ENCODE measurements around the gene ALOX12B. TPM values are rescaled to one million over a fixed set of nuclear protein-coding genes. Genes with fewer than 3 reads are reported as not detected.

Gene ALOX12B
- total RNA-seq, 2 donors from 2014 or later, result 0.95 to 1.2 TPM

DNA sequence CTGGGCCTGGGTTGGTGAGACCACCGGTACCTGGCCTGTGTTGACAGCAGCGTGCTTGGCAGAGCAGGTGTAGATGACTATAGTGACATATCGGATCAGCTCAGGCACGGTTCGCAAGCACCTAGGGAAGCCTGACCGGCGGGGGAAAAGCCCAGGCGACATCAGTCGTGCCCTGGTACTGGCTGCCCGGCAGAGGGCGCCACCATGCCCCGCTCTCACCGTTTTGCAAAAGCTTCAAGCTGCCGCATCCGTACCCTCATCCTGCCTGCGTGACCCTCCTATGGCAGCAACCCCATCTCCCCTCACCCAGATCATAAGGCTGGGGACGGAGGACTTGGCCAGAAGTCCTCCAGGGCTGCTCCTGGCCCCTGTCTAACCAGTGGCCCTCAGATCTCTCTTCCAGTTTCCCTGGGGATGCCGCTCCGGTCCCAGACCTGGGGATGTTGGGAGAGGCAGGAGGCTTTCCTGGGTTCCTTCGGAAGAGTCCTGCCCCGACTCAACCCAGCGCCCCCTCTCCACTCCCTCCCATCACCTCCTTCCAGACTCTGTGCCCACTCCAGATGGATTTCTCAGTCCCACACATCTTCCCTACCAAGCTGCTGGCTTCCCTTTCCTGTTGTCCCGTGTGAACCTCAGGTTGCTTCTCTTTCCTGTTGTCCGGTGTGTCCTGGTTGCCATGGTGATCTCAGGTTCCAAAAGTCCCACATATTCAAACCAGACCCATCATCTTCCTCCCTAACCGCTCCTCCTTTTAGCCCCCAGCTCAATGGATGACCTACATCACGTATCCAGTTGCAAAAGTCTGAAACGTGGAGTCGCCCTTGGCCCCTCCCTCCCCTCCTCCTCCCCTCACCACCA lies 13.7 kb downstream of the ALOX12B start:
- peaks cover 85% of the 10 kb centered on the region for H3K27me3 Mint-ChIP-seq (ENCODE audit: insufficient read depth)
- H3K4me3 Mint-ChIP-seq, result peak overlapping the region; percentile 48
- H3K4me3 ChIP-seq (ENCODE audit: low read length), result no peak overlapping the region
- peaks cover 35% of the 10 kb centered on the region for H3K4me1 Mint-ChIP-seq
- H3K36me3 Mint-ChIP-seq (ENCODE audit: low read depth), result no peaks in the 10 kb centered on the region
- peaks cover 7% of the 10 kb centered on the region for H3K4me1 ChIP-seq (ENCODE audit: control insufficient read depth, insufficient read depth, low read length)
- TF ChIP-seq, protein P1, sequence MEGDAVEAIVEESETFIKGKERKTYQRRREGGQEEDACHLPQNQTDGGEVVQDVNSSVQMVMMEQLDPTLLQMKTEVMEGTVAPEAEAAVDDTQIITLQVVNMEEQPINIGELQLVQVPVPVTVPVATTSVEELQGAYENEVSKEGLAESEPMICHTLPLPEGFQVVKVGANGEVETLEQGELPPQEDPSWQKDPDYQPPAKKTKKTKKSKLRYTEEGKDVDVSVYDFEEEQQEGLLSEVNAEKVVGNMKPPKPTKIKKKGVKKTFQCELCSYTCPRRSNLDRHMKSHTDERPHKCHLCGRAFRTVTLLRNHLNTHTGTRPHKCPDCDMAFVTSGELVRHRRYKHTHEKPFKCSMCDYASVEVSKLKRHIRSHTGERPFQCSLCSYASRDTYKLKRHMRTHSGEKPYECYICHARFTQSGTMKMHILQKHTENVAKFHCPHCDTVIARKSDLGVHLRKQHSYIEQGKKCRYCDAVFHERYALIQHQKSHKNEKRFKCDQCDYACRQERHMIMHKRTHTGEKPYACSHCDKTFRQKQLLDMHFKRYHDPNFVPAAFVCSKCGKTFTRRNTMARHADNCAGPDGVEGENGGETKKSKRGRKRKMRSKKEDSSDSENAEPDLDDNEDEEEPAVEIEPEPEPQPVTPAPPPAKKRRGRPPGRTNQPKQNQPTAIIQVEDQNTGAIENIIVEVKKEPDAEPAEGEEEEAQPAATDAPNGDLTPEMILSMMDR (conservative IDR thresholded peaks at IDR 0.05), result peak; percentile 97
- no peaks in the 10 kb centered on the region for H3K36me3 ChIP-seq (ENCODE audit: control insufficient read depth, insufficient read depth, low read length)
- H3K9me3 Mint-ChIP-seq, result no peaks in the 10 kb centered on the region
- peaks cover 84% of the 10 kb centered on the region for H3K27me3 ChIP-seq (ENCODE audit: control insufficient read depth, insufficient read depth, low read length, poor library complexity, severe bottlenecking)
- H3K27ac Mint-ChIP-seq, result no peak overlapping the region
- DNase-seq, result peak; percentile 97
- H3K9ac ChIP-seq (ENCODE audit: extremely low read depth, low read length, poor library complexity, severe bottlenecking), result no peak overlapping the region
- no peaks in the 10 kb centered on the region for H3K9me3 ChIP-seq (ENCODE audit: control insufficient read depth, low read length)
- 10 to 18% methylated on average over 19 to 28 of the region's 28 CpGs for WGBS, 2 experiments (ENCODE audit: insufficient coverage in 1 of 2, insufficient read length in 1 of 2)
- no peak overlapping the region for H3K27ac ChIP-seq (ENCODE audit: low read depth, low read length)

DNA sequence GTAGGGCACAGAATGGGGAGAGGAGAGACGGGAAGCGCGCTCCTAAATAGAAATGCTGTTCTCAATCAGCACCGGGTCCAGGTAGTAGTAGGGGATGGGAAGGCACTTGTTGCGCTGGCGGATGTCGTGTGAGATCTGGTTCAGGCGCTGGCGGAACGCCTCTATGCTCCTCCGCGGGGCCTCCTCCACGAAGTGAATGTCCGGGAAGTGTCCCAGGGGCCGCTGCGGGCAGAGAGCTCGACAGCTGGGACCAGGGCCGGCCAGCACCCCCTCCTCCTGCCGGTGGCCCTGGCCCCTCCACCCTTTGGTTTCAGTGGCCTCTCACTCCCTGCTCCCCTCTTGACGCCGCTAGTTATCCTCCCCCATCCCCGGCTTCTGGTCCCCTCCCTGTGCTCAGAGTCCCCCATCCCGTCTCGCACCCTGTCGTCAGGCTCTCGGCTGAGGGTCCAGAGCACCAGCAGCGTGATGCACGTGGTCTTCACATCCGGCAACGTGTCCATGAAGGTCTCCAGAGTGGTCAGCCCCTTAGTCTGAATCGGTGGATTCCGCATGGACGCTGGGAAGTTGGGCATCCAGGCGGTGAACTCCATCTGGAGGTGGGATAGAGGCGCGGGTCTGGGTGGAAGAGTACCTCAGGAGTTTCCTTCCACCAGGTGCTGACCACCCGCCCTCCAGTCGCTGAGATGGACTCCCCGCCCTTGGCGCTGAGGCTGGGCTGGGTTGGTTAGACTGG lies 14.6 kb downstream of the ALOX12B start:
- Histone ChIP-seq H3K4me3 (ENCODE audit: low read length) (no peak overlapping the region), H3K36me3 (ENCODE audit: control insufficient read depth, insufficient read depth, low read length) (no peaks in the 10 kb centered on the region), H3K4me1 (ENCODE audit: control insufficient read depth, insufficient read depth, low read length) (peaks cover 11% of the 10 kb centered on the region), H3K27ac (ENCODE audit: low read depth, low read length) (no peak overlapping the region), H3K27me3 (ENCODE audit: control insufficient read depth, insufficient read depth, low read length, poor library complexity, severe bottlenecking) (peaks cover 77% of the 10 kb centered on the region), H3K9ac (ENCODE audit: extremely low read depth, low read length, poor library complexity, severe bottlenecking) (no peak overlapping the region), H3K9me3 (ENCODE audit: control insufficient read depth, low read length) (no peaks in the 10 kb centered on the region)
- Mint-ChIP-seq H3K4me1 (peaks cover 44% of the 10 kb centered on the region), H3K36me3 (ENCODE audit: low read depth) (no peaks in the 10 kb centered on the region), H3K27ac (no peak overlapping the region), H3K9me3 (no peaks in the 10 kb centered on the region), H3K27me3 (ENCODE audit: insufficient read depth) (peaks cover 76% of the 10 kb centered on the region), H3K4me3 (peak overlapping the region; percentile 48)
- peak; percentile 76 for DNase-seq
- TF ChIP-seq, protein P1 (conservative IDR thresholded peaks at IDR 0.05), result no peak
- WGBS, 2 experiments (ENCODE audit: insufficient coverage in 1 of 2, insufficient read length in 1 of 2), result 11 to 15% methylated on average over 13 to 40 of the region's 40 CpGs

DNA sequence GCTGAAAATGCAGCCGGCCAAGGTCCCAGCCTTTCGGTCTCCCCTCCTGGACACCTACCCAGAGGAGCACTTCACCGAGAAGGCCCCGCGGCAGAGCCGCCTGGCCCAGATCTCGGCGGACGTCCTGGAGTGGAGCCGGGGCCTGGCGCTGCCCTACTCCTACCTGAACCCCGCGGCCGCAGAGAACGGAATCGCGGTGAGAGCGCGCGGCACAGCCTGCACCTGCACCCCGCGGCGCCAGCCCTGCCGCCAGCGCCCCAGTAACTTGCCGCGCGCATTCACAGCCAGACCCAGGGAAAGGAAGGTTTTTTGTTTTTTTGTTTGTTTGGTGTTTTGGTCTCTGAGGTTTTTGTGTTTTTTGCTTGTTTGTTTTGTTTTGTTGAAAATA lies 15.2 kb downstream of the ALOX12B start:
- WGBS, 2 experiments (ENCODE audit: insufficient coverage in 1 of 2, insufficient read length in 1 of 2), result 7 to 23% methylated on average over 9 to 28 of the region's 28 CpGs
- Histone ChIP-seq H3K27ac (ENCODE audit: low read depth, low read length) (no peak overlapping the region), H3K4me3 (ENCODE audit: low read length) (no peak overlapping the region), H3K36me3 (ENCODE audit: control insufficient read depth, insufficient read depth, low read length) (no peaks in the 10 kb centered on the region), H3K27me3 (ENCODE audit: control insufficient read depth, insufficient read depth, low read length, poor library complexity, severe bottlenecking) (peaks cover 72% of the 10 kb centered on the region), H3K9ac (ENCODE audit: extremely low read depth, low read length, poor library complexity, severe bottlenecking) (no peak overlapping the region), H3K9me3 (ENCODE audit: control insufficient read depth, low read length) (no peaks in the 10 kb centered on the region), H3K4me1 (ENCODE audit: control insufficient read depth, insufficient read depth, low read length) (peaks cover 12% of the 10 kb centered on the region)
- H3K4me3 Mint-ChIP-seq, result peak overlapping the region; percentile 48
- no peaks in the 10 kb centered on the region for H3K9me3 Mint-ChIP-seq
- peak; percentile 74 for DNase-seq
- TF ChIP-seq, protein P1 (conservative IDR thresholded peaks at IDR 0.05), result no peak
- H3K27me3 Mint-ChIP-seq (ENCODE audit: insufficient read depth), result peaks cover 71% of the 10 kb centered on the region
- no peak overlapping the region for H3K27ac Mint-ChIP-seq
- H3K4me1 Mint-ChIP-seq, result peaks cover 48% of the 10 kb centered on the region
- no peaks in the 10 kb centered on the region for H3K36me3 Mint-ChIP-seq (ENCODE audit: low read depth)
